ENCODE data around the gene HYLS1.

- TF ChIP-seq RAD21 (conservative IDR thresholded peaks at IDR 0.05 in 1 of 2, IDR thresholded peaks at IDR 0.05 in 1 of 2) (no peak), HMGXB4 (CRISPR knock-in tag; IDR thresholded peaks at IDR 0.05; ENCODE audit: borderline replicate concordance) (no peak), ESRRA (IDR thresholded peaks at IDR 0.05; ENCODE audit: borderline replicate concordance, low read length) (no peak), EP300 (IDR thresholded peaks at IDR 0.05) (no peak), MAFK (IDR thresholded peaks at IDR 0.05; ENCODE audit: partially characterized antibody) (no peak), ATOH8 (CRISPR knock-in tag; IDR thresholded peaks at IDR 0.05; ENCODE audit: low read depth) (no peak), CTCF (IDR thresholded peaks at IDR 0.05) (no peak)
Observed at GRCh38 chr11:125916683-125917347, 29.3 kb downstream of the HYLS1 start.
